HG03558 (cell line): ENCODE measurements around the gene AK8.

Experiments
- ATAC-seq: cut with Tn5 transposase; IDR thresholded peaks from one replicate; pipeline ENCODE4 v1.9.1; 2021; ENCODE audit warnings: moderate number of reproducible peaks; ENCODE audit not compliant: unreplicated experiment; ENCODE audit errors: extremely low read depth

AK8 gene

GRCh38 chr9:132877824-132878694 is at the start of gene AK8:
AK8 (minus strand) TSS chr9:132878284; CDS start chr9:132878255, 29 bp downstream.
- ATAC-seq, result no peak

DNA sequence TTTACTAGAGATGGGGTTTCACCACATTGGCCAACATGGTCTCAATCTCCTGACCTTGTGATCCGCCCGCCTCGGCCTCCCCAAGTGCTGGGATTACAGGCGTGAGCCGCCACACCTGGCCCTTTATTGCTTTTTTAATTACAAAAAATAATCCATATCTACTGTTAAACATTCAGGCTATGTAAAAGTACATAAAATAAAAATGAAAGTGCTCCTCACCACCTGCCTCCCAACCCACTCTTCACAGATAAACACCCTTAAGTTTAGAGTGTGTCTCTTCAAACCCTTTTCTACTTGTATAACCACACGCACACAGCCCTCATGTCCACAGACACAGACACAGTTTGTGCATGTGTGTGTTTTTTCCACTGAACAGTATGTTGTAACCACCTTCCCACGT is 49.6 kb upstream of the AK8 start:
- ATAC-seq, result no peak

GRCh38 chr9:132923346-132923902 is 45.3 kb upstream of the AK8 start:
- ATAC-seq, result no peak

DNA sequence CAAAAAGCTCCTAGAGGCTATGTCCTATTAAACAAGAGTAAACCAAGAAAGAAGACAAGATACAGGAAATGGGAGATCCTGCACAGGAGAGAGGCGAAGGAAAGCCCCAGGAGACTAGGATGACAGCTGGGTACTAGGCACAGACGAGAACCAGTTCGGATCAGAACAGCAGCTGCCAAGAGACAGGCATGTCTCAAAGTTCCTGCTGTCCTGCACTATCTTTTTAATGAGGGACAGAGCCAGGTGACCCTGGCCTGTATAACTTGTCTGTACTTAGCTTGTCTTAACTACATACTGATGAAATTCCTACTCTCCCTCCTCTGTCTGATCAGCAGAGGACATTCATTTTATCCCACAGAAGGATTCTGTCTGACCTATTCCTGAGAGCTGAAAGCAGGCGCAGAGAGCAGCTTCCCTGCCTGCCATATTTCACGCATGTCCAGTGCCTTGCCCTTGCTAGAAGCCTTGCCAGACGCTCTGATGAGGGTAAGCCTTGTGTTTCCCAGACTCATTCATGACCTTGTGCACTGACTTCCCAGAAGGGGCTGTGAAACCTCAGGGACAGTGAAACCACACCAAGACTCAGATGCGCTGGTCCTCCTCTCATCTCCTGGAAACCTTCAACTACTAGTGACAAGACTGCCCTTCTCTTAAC is 41.7 kb upstream of the AK8 start:
- no peak for ATAC-seq

GRCh38 chr9:132914924-132915323 is 36.8 kb upstream of the AK8 start:
- ATAC-seq, result no peak

DNA sequence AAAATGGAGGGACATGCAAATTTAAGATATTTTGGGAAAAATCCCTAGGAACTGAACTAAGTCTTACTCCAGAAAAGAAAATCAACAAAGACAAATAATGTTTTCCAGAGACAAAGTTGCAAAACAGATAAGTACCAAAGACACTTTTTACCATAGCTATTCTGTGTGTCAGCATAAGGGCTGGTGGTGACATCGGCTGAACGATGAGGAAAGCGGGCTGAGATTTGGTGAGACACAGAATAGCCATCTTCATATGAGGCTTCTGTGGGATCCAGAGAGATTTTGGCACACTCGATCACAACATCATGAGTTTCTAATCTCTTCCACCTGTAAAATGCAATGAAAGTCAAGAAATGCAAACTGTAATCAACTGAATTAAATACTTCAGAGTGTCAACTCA is 34.0 kb upstream of the AK8 start:
- no peak for ATAC-seq

GRCh38 chr9:132910376-132910775 is 32.3 kb upstream of the AK8 start:
- no peak for ATAC-seq

GRCh38 chr9:132909311-132909710 is 31.2 kb upstream of the AK8 start:
- ATAC-seq, result no peak

- ATAC-seq, result no peak
Measured at GRCh38 chr9:132908635-132909034, 30.6 kb upstream of the AK8 start.

GRCh38 chr9:132905726-132906125 is 27.6 kb upstream of the AK8 start:
- no peak for ATAC-seq

- no peak for ATAC-seq
Measured at GRCh38 chr9:132903574-132904492, 25.7 kb upstream of the AK8 start.

- ATAC-seq, result no peak
Measured at GRCh38 chr9:132901858-132902831, 24.1 kb upstream of the AK8 start.

DNA sequence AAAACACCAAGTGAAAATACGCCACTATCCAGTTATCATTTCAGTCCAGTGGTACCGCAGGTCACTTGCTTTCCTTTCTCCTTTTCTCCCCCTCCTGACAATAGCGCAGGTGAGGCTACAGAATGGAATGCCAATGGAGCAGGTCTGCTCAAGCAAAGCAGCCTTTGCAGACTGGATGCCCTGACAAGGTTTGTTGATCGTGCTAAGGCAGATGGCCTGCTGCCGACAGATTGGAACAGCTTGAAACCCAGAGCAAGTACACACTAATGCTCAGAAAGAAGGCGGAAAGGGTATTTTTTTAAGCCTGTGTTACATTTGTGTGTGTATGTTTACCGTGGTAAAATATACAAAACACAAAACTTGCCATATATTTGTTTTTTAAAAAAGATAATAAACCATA is 20.0 kb upstream of the AK8 start:
- ATAC-seq, result no peak

DNA sequence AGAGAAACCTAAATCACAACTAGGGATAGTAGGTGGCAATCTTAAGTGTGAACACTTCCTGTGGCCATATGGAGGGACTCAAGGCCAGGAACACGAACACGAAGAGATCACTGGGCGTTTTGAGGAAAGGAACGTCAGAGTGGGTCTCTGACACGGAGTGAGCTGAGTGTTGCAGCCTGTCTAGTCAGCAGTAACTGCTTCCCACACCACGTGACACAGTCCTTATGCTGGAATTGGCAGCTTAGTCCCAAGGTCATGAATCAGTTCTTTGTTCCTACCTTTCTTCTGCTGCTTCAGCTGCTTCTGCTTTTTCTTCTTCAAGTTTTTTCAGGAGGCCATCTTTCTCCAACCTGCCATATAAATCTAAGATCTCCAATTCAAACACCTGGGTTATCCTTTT is 18.8 kb upstream of the AK8 start:
- ATAC-seq, result no peak

DNA sequence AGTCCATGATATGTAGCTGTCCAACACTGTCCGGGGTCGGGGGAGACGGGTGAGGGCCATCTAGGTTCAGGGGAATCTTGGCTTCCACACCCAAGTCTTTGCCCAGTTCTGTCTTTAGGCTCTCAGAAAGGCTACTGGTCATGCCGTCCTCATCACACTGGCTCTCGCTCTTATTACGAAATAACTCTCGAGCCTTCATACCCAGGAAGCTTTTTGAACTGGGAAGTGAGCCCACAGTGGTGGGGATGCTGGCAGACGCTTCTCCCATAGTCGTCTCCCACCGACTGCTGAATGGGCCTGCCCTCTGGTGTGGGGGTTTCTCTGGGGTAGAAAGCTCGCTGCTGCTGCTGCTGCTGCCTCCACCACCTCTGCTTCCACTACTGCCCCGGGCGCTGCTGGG is 18.2 kb upstream of the AK8 start:
- ATAC-seq, result no peak

GRCh38 chr9:132894862-132895835 is 17.1 kb upstream of the AK8 start:
- no peak for ATAC-seq

DNA sequence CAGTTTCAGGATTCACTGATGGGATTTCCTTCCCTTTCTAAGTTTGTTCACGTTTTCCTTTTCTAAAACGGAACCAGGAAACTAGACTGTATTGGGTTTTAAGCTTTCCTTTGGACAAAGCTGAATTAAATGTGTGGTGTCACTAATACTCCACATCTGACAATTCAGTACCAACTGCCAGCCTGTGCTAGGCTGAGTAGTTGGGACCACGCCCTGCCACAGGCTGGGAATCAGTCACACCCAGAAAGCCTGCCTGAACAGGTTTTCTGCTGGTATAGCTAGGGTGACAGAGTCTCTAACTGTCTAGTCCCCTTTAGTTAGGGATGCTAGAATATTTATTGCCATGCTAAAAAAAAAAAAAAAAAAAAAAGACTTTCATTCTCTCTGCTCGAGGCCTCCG is 16.3 kb upstream of the AK8 start:
- ATAC-seq, result no peak

- ATAC-seq, result no peak
Measured at GRCh38 chr9:132892400-132892799, 14.3 kb upstream of the AK8 start.
